ENCODE measurements around the gene AKR1C8. TPM values are rescaled to one million over a fixed set of nuclear protein-coding genes. Genes with fewer than 3 reads are reported as not detected.
"Not testable (repeated sequence)": the region's sequence is repeated elsewhere in the genome, so short reads cannot be mapped to it uniquely, and the experiment has no call there.

The AKR1C8 gene
- total and polyA plus RNA-seq, 12 donors = 0.04 to 0.51 (median 0.39) TPM; not detected in 9

DNA sequence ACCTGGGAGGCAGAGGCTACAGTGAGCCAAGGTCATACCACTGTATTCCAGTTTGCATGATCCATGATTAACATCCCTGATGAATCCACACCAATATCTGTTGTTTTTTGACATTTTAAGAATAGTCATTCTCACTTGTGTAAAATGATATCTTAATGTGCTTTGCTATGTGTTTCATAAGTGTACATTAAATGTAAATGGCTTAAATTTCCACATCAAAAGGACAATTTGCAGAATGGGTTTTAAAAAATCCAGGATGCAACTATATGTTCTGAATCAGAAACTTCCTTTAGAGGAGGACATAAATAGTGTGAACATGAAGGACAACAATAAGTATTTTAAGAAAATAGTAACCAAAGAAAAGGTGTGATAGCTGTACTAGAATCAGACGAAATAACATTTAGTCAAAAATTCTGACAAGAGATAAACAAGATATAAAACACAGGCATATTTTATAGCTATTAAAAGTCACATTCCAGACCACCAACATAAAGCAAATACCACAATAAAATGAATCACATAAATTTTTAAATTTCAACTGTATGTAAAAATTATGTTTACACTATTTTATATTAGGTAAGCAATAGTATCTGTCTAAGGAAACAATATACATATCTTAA lies 48.4 kb downstream of the AKR1C8 start:
- no peak for DNase-seq
- H3K27ac ChIP-seq = no peak overlapping the region
- peaks cover 0 to 41% (median 21%) of the 10 kb centered on the region in 11 donors for H3K9me3 ChIP-seq
- intact Hi-C loops (cut with DNase I) = no loop called here
- no peak for TF ChIP-seq CTCF (IDR thresholded peaks at IDR 0.05)
- no peaks in the 10 kb centered on the region for H3K4me1 ChIP-seq
- peaks cover 0 to 15% (median 0%) of the 10 kb centered on the region in 9 donors for H3K36me3 ChIP-seq
- no peak overlapping the region for H3K4me3 ChIP-seq
- ATAC-seq = no peak
- 75 to 88% methylated on average over 1 of the region's 1 CpG for WGBS, 2 donors
- H3K27me3 ChIP-seq = no peaks in the 10 kb centered on the region

DNA sequence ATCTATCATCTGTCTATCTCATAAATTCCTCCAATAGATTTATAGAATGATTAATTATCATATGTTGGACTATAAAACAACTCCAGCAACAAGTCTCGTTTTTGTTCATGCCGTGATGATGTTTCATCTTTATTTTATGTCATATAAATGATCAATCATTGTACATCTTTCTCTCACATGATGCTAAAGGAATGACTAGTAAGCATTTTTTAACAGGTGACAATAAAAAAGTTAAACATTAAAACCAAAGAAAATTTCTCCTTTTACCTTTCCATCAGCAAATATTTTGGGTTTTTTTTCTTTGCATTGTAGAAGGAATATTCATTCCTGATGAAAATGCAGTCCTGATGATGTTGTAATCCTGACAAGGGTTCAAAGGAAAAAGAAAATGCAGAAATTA lies 49.4 kb downstream of the AKR1C8 start:
- ATAC-seq (no peak), DNase-seq (no peak)
- no peaks in the 10 kb centered on the region for H3K27me3 ChIP-seq
- WGBS, 2 donors = 77 to 82% methylated on average over 2 of the region's 2 CpGs
- intact Hi-C loops (cut with DNase I) = no loop called here
- no peaks in the 10 kb centered on the region for H3K4me1 ChIP-seq
- no peak overlapping the region for H3K27ac ChIP-seq
- TF ChIP-seq CTCF (IDR thresholded peaks at IDR 0.05) = no peak
- H3K4me3 ChIP-seq = no peak overlapping the region
- peaks cover 0 to 15% (median 0%) of the 10 kb centered on the region in 9 donors for H3K36me3 ChIP-seq
- H3K9me3 ChIP-seq = peaks cover 0 to 41% (median 21%) of the 10 kb centered on the region in 11 donors

GRCh38 chr10:5125315-5126044 lies 59.5 kb downstream of the AKR1C8 start:
- 69 to 90% methylated on average over 3 of the region's 3 CpGs for WGBS, 2 donors
- peaks cover 0 to 20% (median 8%) of the 10 kb centered on the region in 11 donors for H3K9me3 ChIP-seq
- H3K36me3 ChIP-seq = no peaks in the 10 kb centered on the region
- no peak overlapping the region for H3K27ac ChIP-seq
- no peak overlapping the region for H3K4me3 ChIP-seq
- intact Hi-C loops (cut with DNase I) = no loop called here
- ATAC-seq (no peak), DNase-seq (no peak)
- no peak for TF ChIP-seq CTCF (IDR thresholded peaks at IDR 0.05)
- H3K4me1 ChIP-seq = no peaks in the 10 kb centered on the region
- no peaks in the 10 kb centered on the region for H3K27me3 ChIP-seq

DNA sequence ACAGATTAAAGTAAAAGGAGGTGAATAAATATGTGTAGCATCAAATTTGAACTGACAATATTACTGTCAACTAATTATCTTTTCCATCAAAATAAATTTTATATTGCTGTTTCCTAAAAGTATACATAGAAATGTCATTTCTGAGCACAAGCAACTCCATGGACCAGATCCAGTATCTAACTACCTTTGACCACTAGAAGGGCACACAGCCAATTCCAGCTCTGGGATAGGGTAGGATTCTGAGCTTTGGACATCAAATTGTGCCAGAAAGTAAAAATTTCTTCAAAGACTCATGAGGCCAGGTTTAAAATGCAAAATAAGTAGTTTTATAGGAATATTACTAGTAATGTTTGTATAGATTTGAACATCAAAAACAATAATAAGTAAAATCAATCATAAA lies 61.1 kb downstream of the AKR1C8 start:
- peaks cover 0 to 26% (median 8%) of the 10 kb centered on the region in 11 donors for H3K9me3 ChIP-seq
- no peaks in the 10 kb centered on the region for H3K4me1 ChIP-seq
- intact Hi-C loops (cut with DNase I) = no loop called here

DNA sequence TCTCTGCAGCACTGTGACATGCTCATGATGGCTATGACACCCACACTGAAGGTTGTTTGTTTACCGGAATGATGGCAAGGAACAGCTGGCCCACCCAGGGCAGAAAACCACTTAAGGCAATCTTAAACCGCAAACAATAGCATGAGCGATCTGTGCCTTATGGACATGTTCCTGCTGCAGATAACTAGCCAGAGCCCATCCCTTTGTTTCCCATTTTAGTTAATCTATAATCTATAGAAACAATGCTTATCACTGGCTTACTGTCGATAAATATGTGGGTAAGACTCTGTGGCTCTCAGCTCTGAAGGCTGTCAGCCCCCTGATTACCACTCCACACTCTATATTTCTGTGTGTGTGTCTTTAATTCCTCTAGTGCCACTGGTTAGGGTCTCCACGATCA lies 65.0 kb downstream of the AKR1C8 start:
- peaks cover 0 to 11% (median 0%) of the 10 kb centered on the region in 11 donors for H3K9me3 ChIP-seq
- H3K27me3 ChIP-seq; DNase-seq; H3K4me3 ChIP-seq; ATAC-seq; H3K27ac ChIP-seq; H3K36me3 ChIP-seq; intact Hi-C loops (cut with DNase I); H3K4me1 ChIP-seq: not testable (repeated sequence)
- WGBS, 2 donors = 81 to 84% methylated on average over 5 of the region's 5 CpGs

More for the DNA sequence above, 61.1 kb downstream of the AKR1C8 start:
- ATAC-seq (no peak), DNase-seq (no peak)
- Histone ChIP-seq H3K36me3 (no peaks in the 10 kb centered on the region), H3K27me3 (no peaks in the 10 kb centered on the region), H3K27ac (no peak overlapping the region), H3K4me3 (no peak overlapping the region)
- no peak for TF ChIP-seq CTCF (IDR thresholded peaks at IDR 0.05)
